Measurements from ENCODE around the gene ATAD3C. TPM values are rescaled to one million over a fixed set of nuclear protein-coding genes. Genes with fewer than 3 reads are reported as not detected.

Gene ATAD3C
- total and polyA plus RNA-seq, 2 of the 4 experiments (the other 2 are of a cell fraction) = not detected

GRCh38 chr1:1511533-1512285 is 62.2 kb downstream of the ATAD3C start, which contains the start of gene ATAD3A:
TSS of gene ATAD3A (plus strand) at chr1:1512162. CDS start at chr1:1512269, 107 bp downstream.
- POLR2A ChIA-PET (ENCODE audit: unreplicated experiment) = no interaction called here
- intact Hi-C loops (cut with micrococcal nuclease) = no loop called here
- H3K9me1 ChIP-seq (ENCODE audit: insufficient read depth, low read length) = 0 out of 2 replicates have a peak, but pooled peaks cover 4% of the 10 kb centered on the region

More at GRCh38 chr1:1511533-1512285, 62.2 kb downstream of the ATAD3C start, which contains the start of gene ATAD3A:
- Histone ChIP-seq H3K14ac (replicated peaks; ENCODE audit: low read depth, low read length) (peak within 1 kb of the TSS; percentile 85), H3K23ac (ENCODE audit: low read depth, low read length) (peak within 1 kb of the TSS; percentile 91), H4K8ac (ENCODE audit: low read depth in 2 of 2, low read length in 2 of 2) (peak within 1 kb of the TSS; percentile 78 to 97), H3K79me1 (ENCODE audit: low read depth in 1 of 2, low read length in 2 of 2) (peaks cover 10 to 20% of the 10 kb centered on the region in 2 experiments), H4K5ac (ENCODE audit: low read depth, low read length) (peak within 1 kb of the TSS; percentile 95), H2BK15ac (ENCODE audit: low read depth, low read length) (no peak within 1 kb of the TSS; the same call in 2 of the 3 replicates), H3K4me1 (ENCODE audit: control insufficient read depth, insufficient read depth, low read length) (peaks cover 3% of the 10 kb centered on the region; the same call in 1 of the 2 replicates), H3K4me2 (ENCODE audit: low read depth, low read length) (peak within 1 kb of the TSS; percentile 94), H2BK20ac (ENCODE audit: low read depth, low read length) (no peak within 1 kb of the TSS), H2AFZ (replicated peaks; ENCODE audit: low read length, poor library complexity) (peak within 1 kb of the TSS; percentile 100), H3K27ac (ENCODE audit: insufficient read depth, low read length) (peak within 1 kb of the TSS; percentile 96), H3K4ac (ENCODE audit: low read depth, low read length) (peak within 1 kb of the TSS; percentile 93), H2BK5ac (ENCODE audit: low read depth, low read length, poor library complexity, severe bottlenecking) (peak within 1 kb of the TSS; percentile 95), H3K18ac (ENCODE audit: low read depth, low read length) (peak within 1 kb of the TSS; percentile 57; the same call in 1 of the 2 replicates), H3K27me3 (ENCODE audit: control insufficient read depth, insufficient read depth, low read length) (no peaks in the 10 kb centered on the region), H4K91ac (ENCODE audit: insufficient read depth, low read depth, low read length) (peak within 1 kb of the TSS; percentile 92), H3K9me3 (ENCODE audit: control insufficient read depth, insufficient read depth, low read length) (no peaks in the 10 kb centered on the region), H3K36me3 (ENCODE audit: control insufficient read depth, insufficient read depth, low read length) (peaks cover 4% of the 10 kb centered on the region), H2AK5ac (ENCODE audit: low read depth, low read length) (peak within 1 kb of the TSS; percentile 95), H4K20me1 (ENCODE audit: insufficient read depth, low read length) (peaks cover 4% of the 10 kb centered on the region; the same call in 1 of the 2 replicates), H2AK9ac (replicated peaks; ENCODE audit: low read depth, low read length, poor library complexity) (peak within 1 kb of the TSS; percentile 95), H3K56ac (ENCODE audit: extremely low read depth, insufficient read depth, low read length) (peak within 1 kb of the TSS; percentile 80), H3K4me3 (ENCODE audit: insufficient read depth, low read depth, low read length) (peak within 1 kb of the TSS; percentile 89), H3K9ac (ENCODE audit: low read depth, low read length) (peak within 1 kb of the TSS; percentile 91), H2BK120ac (ENCODE audit: low read depth, low read length) (peak within 1 kb of the TSS; percentile 47; the same call in 1 of the 2 replicates)
- DNase-seq (peak; percentile 97), ATAC-seq (ENCODE audit: low read depth) (peak; percentile 94)
- no TSS peak for BruUV-seq (replicated peaks)
- dilution Hi-C loops (cut with HindIII; ENCODE audit: low sequenced_read_pairs, unreplicated experiment) (no loop called here), in situ Hi-C loops (cut with MboI; ENCODE audit: low sequenced_read_pairs) (no loop called here)
- TF ChIP-seq MXI1 (IDR thresholded peaks at IDR 0.05; ENCODE audit: borderline replicate concordance, low read depth, low read length) (peak; percentile 86; the same call in 1 of the 2 replicates), FOS (IDR thresholded peaks at IDR 0.05; ENCODE audit: low read depth, low read length) (no peak), CHD1 (IDR thresholded peaks at IDR 0.05; ENCODE audit: low read depth, low read length) (no peak), MAZ (IDR thresholded peaks at IDR 0.05; ENCODE audit: borderline replicate concordance, low read depth, low read length) (peak; percentile 79; the same call in 1 of the 2 replicates), NFE2L2 (IDR thresholded peaks at IDR 0.05; ENCODE audit: low read depth, low read length) (peak; percentile 24; the same call in 1 of the 2 replicates), RCOR1 (IDR thresholded peaks at IDR 0.05; ENCODE audit: insufficient replicate concordance, low read length) (peak; percentile 1), SMC3 (IDR thresholded peaks at IDR 0.05; ENCODE audit: low read depth, low read length) (no peak), USF2 (IDR thresholded peaks at IDR 0.05; ENCODE audit: low read depth, low read length) (0 out of 2 replicates have a peak, but pooled peaks have one; percentile 17), CEBPB (IDR thresholded peaks at IDR 0.05; ENCODE audit: low read depth, low read length) (no peak), POLR2A (IDR thresholded peaks at IDR 0.05; ENCODE audit: low read depth, low read length) (peak; percentile 86)
- TF ChIP-seq, protein P1, sequence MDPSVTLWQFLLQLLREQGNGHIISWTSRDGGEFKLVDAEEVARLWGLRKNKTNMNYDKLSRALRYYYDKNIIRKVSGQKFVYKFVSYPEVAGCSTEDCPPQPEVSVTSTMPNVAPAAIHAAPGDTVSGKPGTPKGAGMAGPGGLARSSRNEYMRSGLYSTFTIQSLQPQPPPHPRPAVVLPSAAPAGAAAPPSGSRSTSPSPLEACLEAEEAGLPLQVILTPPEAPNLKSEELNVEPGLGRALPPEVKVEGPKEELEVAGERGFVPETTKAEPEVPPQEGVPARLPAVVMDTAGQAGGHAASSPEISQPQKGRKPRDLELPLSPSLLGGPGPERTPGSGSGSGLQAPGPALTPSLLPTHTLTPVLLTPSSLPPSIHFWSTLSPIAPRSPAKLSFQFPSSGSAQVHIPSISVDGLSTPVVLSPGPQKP (IDR thresholded peaks at IDR 0.05; ENCODE audit: borderline replicate concordance, low read depth, low read length) = no peak
- CTCF ChIA-PET = no interaction called here
- 0% methylated on average over 67 of the region's 99 CpGs; no CpG with 5 or more reads in 1 of the 2 experiments for WGBS, 2 experiments (ENCODE audit: extremely low coverage in 2 of 2, insufficient read length in 1 of 2)
